Esophagus (tissue), 2 donors: ENCODE measurements around the gene RNASE9. TPM values are rescaled to one million over a fixed set of nuclear protein-coding genes. Genes with fewer than 3 reads are reported as not detected.

Experiments
- H3K27ac ChIP-seq, 2 donors: one replicate each; pipeline ENCODE4 v1.5.1; 2013; ENCODE audit warnings: low read depth in 2 of 2, mild to moderate bottlenecking in 2 of 2, inconsistent platforms in 1 of 2, low read length in 1 of 2, moderate library complexity in 1 of 2
- H3K27me3 ChIP-seq, 2 donors: one replicate each; pipeline ENCODE4 v1.6.1; 2013; ENCODE audit warnings: low read length in 2 of 2, control low read depth in 1 of 2, mild to moderate bottlenecking in 1 of 2; ENCODE audit not compliant: insufficient read depth in 2 of 2, control insufficient read depth in 1 of 2
- H3K36me3 ChIP-seq, 2 donors: one replicate each; pipeline ENCODE4 v1.6.1; 2013; ENCODE audit warnings: low read length in 1 of 2; ENCODE audit not compliant: control insufficient read depth in 2 of 2, insufficient read depth in 2 of 2
- H3K4me1 ChIP-seq, 2 donors: one replicate each; pipeline ENCODE4 v1.6.1; 2013; ENCODE audit warnings: low read length in 1 of 2; ENCODE audit not compliant: control insufficient read depth in 2 of 2, insufficient read depth in 2 of 2
- H3K4me3 ChIP-seq, 2 donors: one replicate each; pipeline ENCODE4 v1.5.1; 2013; ENCODE audit warnings: low read length in 2 of 2, mild to moderate bottlenecking in 2 of 2, low read depth in 1 of 2, moderate library complexity in 1 of 2
- H3K9me3 ChIP-seq, 2 donors: one replicate each; pipeline ENCODE4 v1.6.1; 2013; ENCODE audit warnings: mild to moderate bottlenecking in 2 of 2, low read depth in 1 of 2, low read length in 1 of 2, moderate library complexity in 1 of 2; ENCODE audit not compliant: control insufficient read depth in 2 of 2, insufficient read depth in 1 of 2
- WGBS, 2 donors: extraction: QIAGEN DNeasy Blood & Tissue Kit; methylation state at CpG; one replicate each; pipeline ENCODE4 v1.1.7; 2013; 5-methylcytosine and 5-hydroxymethylcytosine counted together
- polyA plus RNA-seq, 2 donors: library from polyadenylated mRNA; stranded (reverse); fragments of 200-250 nt; gene quantifications; one replicate each; pipeline ENCODE4 v1.2.3, GENCODE V29; 2013
- donor health status: healthy with polysubstance abuse.
- donor health status: Bipolar disorder and iron deficiency.

RNASE9 gene
- polyA plus RNA-seq, 2 donors: not detected

DNA sequence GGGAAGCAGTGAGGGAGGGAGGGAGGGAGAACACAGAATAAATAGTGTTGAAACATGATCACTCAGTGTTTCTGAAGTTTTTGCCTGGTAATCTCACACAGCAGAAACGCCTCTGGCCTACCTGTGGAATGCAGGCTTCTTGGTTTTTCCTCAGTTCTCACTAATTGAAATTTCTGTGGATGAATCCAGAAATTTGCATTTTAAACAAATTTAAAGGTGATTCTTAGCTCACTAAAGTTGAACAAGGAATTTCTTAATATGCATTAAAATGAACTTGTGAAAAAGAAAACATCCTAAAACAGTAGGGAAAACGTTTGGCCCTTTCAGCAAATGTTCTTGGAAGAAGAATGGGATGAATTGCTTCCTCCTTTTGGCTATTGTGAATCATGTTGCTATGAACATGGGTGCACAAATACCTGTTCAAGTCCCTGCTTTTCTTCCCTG, 1.4 kb downstream of the RNASE9 start:
- Histone ChIP-seq H3K36me3 (no peaks in the 10 kb centered on the region), H3K27me3 (no peaks in the 10 kb centered on the region), H3K27ac (no peak overlapping the region), H3K4me3 (no peak overlapping the region), H3K9me3 (no peaks in the 10 kb centered on the region), H3K4me1 (no peaks in the 10 kb centered on the region)
- WGBS, 2 donors: 39 to 45% methylated on average over 2 of the region's 2 CpGs

DNA sequence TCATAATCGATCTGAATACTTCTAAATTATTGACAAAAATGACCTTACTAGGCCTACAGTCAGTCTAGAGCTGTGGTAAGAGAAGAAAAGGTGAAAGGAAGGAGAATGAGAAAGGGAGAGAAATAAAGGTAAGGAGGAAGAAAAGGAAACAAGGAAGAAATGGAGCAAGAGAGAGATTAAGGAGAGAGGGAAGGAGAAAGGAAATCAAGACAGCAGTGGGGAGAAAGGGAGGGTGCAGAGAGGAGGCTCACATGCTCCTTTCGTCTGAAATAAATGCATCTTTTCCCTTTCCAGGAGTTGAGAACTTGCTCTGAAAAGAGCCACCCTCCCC, 3.7 kb downstream of the RNASE9 start:
- Histone ChIP-seq H3K9me3 (no peaks in the 10 kb centered on the region), H3K27ac (no peak overlapping the region), H3K27me3 (no peaks in the 10 kb centered on the region), H3K36me3 (no peaks in the 10 kb centered on the region), H3K4me3 (no peak overlapping the region), H3K4me1 (no peaks in the 10 kb centered on the region)
- WGBS, 2 donors: 46 to 71% methylated on average over 2 of the region's 2 CpGs

DNA sequence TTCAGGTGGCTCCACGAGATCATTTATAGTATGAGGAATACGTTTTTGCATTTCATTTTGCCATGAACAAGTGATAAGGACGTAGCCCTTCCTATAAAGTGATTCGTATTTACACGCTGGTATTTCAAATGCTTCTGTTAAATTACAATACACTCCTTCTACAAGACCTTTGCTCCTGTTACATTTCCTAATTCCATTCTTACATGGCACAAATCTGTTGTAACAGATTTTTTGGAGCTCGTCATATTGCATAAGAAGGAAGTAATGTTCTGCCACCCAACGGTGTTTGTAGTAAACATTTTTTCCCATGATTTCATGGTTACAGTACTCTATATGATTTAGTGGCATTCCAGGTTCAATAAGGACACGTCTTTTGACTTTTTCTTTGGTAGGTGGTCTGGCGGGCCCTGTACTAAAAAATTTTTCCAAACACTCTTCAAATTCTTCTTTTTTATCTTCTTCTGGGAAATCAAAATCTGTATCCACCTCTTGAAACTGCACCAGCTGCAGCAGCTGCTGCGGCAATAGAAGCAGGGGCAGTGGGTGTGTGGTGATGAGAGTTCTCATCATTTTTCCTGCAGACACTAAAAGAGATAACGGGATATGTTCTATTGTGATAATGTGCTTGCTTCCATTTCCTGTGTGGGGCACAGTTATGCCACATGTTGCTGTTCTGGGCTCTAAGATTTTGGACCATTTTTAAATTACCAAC, 4.2 kb downstream of the RNASE9 start:
- no peaks in the 10 kb centered on the region for H3K27me3 ChIP-seq
- no peaks in the 10 kb centered on the region for H3K9me3 ChIP-seq
- H3K36me3 ChIP-seq: no peaks in the 10 kb centered on the region
- H3K4me1 ChIP-seq: no peaks in the 10 kb centered on the region
- 76 to 79% methylated on average over 11 of the region's 11 CpGs for WGBS, 2 donors
- H3K27ac ChIP-seq: no peak overlapping the region
- H3K4me3 ChIP-seq: no peak overlapping the region

DNA sequence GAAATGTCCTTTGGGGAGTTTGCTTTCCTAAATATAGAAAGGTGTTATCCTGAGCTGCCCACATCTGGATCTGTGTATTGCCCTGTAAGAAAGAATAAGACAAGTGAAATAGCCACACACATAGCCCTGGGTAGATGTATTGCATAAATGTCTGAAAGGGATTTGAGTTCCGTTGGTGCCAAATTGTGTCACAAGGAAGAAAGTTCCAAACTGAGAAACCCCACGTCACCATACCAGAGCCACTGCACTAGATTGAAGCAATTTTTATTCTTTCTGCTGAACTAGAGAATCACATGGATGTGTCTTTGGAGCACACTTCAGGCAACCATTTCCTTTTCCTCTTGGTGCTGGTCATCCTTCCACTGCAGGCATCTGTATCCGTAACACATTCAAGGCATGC, 5.0 kb downstream of the RNASE9 start:
- no peaks in the 10 kb centered on the region for H3K9me3 ChIP-seq
- 86 to 96% methylated on average over 3 of the region's 3 CpGs for WGBS, 2 donors
- no peaks in the 10 kb centered on the region for H3K36me3 ChIP-seq
- H3K4me1 ChIP-seq: no peaks in the 10 kb centered on the region
- no peaks in the 10 kb centered on the region for H3K27me3 ChIP-seq
- no peak overlapping the region for H3K27ac ChIP-seq
- H3K4me3 ChIP-seq: no peak overlapping the region

DNA sequence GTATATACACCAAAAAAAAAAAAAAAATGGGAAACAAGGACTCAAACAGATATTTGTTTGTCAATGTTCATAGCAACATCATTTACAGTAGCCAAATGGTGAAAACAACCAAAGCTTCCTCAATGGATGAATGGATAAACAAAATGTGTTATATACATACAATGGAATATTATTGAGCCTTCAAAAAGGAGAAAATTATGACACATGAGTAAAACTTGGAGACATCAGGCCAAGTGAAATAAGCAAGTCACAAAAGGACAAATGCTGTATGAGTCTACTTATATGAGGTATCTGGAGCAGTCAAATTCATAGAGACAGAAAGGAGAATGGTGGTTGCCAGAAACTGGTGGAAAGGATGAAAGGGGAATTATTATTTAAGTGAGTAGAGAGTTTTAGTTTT, 7.8 kb downstream of the RNASE9 start:
- no peaks in the 10 kb centered on the region for H3K27me3 ChIP-seq
- no peaks in the 10 kb centered on the region for H3K4me1 ChIP-seq
- H3K9me3 ChIP-seq: no peaks in the 10 kb centered on the region
- no peaks in the 10 kb centered on the region for H3K36me3 ChIP-seq
- no peak overlapping the region for H3K27ac ChIP-seq
- H3K4me3 ChIP-seq: no peak overlapping the region

DNA sequence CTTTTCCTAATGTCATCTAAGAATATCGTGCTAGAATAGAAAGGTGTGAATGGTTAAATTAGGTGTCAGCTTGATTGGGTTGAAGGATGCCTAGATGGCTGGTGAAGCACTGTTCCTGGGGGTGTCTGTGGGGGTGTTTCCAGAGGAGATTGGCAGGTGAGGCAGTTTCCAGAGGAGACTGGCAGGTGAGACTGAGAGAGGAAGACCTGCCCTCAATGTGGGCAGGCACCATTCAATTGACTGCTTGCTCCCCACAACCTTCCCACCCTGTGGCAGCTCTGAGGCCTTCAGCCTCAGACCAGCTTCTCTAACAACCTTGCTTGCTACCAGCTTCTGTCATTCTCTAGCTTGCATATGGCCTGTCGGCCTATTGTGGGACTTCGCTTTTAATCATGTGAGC, 9.2 kb downstream of the RNASE9 start:
- 93 to 96% methylated on average over 3 of the region's 3 CpGs for whole genome bisulfite sequencing, 2 donors
- no peak overlapping the region for H3K4me3 ChIP-seq
- H3K36me3 ChIP-seq: no peaks in the 10 kb centered on the region
- no peaks in the 10 kb centered on the region for H3K4me1 ChIP-seq
- H3K27me3 ChIP-seq: no peaks in the 10 kb centered on the region
- no peak overlapping the region for H3K27ac ChIP-seq
- no peaks in the 10 kb centered on the region for H3K9me3 ChIP-seq

DNA sequence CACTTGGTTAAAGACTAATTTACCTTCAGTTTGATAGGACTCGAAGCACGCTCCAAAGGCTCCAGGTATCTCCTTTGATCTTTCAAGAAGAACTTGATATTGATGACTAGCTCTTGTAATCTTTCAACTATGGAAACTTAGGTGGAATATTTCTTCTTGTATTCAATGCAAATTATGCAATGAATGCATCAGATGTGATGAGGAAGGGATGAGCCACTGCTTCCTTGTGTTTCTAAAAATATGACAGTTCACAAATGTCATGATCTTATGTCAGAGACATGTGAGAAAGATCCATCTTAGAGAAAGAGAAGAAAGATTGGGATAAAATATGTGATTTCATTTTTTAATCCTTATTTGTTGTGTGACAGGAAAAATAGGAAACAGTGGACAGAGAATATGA, 9.9 kb downstream of the RNASE9 start:
- no peaks in the 10 kb centered on the region for H3K27me3 ChIP-seq
- H3K36me3 ChIP-seq: no peaks in the 10 kb centered on the region
- 92 to 96% methylated on average over 2 of the region's 2 CpGs for WGBS, 2 donors
- H3K27ac ChIP-seq: no peak overlapping the region
- no peak overlapping the region for H3K4me3 ChIP-seq
- H3K9me3 ChIP-seq: no peaks in the 10 kb centered on the region
- H3K4me1 ChIP-seq: no peaks in the 10 kb centered on the region

DNA sequence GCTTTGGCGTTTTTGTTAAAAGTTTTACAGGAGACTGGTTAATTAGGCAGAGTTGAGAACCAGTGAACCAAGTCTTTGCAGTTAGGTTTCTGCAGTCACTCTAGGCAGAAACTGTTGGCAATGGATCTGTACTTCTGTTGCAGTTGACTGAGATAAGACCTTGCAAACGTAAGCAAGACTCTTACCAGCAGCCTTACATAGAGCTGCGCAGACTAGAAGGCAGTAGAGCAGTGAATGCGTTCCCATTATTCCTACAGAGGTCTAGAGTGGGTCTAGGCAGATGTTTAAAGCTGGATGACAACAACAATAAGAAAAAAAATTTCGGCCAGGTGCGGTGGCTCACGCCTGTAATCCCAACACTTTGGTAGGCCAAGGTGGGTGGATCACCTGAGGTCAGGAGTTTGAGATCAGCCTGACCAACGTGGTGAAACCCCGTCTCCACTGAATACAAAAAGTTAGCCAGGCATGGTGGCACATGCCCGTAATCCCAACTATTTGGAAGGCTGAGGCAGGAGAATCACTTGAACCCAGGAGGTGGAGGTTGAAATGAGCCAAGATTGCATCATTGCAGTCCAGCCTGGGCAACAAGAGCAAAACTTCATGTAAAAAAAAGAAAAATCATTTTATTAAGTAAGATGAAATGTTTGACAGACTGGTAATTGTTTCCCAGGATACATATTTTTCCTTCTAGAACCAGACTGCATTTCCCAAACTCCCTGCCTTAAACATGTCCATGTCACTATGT, 12.3 kb downstream of the RNASE9 start:
- no peak overlapping the region for H3K27ac ChIP-seq
- H3K36me3 ChIP-seq: no peaks in the 10 kb centered on the region
- no peaks in the 10 kb centered on the region for H3K27me3 ChIP-seq
- H3K4me1 ChIP-seq: no peaks in the 10 kb centered on the region
- WGBS, 2 donors: 87 to 92% methylated on average over 10 of the region's 10 CpGs
- H3K9me3 ChIP-seq: no peaks in the 10 kb centered on the region
- no peak overlapping the region for H3K4me3 ChIP-seq

DNA sequence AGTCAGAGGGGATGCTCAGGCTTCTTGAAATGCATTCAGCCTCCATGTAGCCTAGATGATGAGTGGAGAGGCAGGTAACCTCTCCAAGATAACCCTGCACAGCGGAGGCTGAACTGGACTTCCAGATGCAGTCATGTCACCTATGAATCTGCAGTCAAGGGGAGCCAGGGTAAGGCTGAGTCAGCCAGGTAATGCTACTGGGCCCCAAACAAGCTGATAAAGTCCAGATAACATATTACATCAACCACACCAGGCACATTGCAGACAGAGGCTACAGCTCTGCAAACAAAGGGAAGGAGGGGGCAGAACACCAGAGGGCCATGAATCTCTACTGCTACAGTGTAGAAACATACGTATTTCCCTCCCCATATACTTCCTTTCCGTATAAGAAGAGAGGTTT, 14.0 kb downstream of the RNASE9 start:
- 53 to 63% methylated on average over 3 of the region's 3 CpGs for WGBS, 2 donors
- no peak overlapping the region for H3K27ac ChIP-seq

DNA sequence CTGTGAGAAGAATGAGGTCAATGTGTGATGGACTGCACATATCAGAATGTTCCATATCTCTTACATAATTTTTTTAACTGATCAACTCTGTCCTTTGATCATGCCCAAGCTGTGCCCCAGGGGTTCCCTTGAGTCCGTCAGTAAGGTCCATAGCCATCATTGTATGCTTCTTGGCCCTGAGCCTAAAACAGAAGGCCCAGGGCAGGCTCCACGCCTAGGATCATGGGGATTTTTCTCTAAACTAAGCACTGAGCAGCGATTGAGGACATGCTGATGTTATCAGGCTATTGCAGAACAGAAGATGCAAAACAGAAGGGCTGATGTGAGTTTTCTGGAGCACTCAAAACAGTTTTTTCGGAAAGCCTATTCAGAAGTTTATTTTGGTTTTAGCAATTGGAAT, 20.9 kb downstream of the RNASE9 start:
- Histone ChIP-seq H3K9me3 (no peaks in the 10 kb centered on the region), H3K4me3 (no peak overlapping the region), H3K36me3 (no peaks in the 10 kb centered on the region), H3K27ac (no peak overlapping the region), H3K27me3 (no peaks in the 10 kb centered on the region), H3K4me1 (no peaks in the 10 kb centered on the region)
- WGBS, 2 donors: 54 to 55% methylated on average over 4 of the region's 4 CpGs

More for the DNA sequence above, 14.0 kb downstream of the RNASE9 start:
- no peaks in the 10 kb centered on the region for H3K4me1 ChIP-seq
- H3K27me3 ChIP-seq: no peaks in the 10 kb centered on the region
- no peaks in the 10 kb centered on the region for H3K36me3 ChIP-seq
- no peaks in the 10 kb centered on the region for H3K9me3 ChIP-seq
- H3K4me3 ChIP-seq: no peak overlapping the region
